WTC11 (cell line): ENCODE results near the gene INTS2. TPM values are rescaled to one million over a fixed set of nuclear protein-coding genes. Genes with fewer than 3 reads are reported as not detected.

Experiments used
- ATAC-seq: fragments of 200-7000 bp; cut with Tn5 transposase; 2 replicates; pipeline ENCODE4 v1.10.0; 2021; ENCODE audit warnings: mild to moderate bottlenecking, moderate library complexity
- CTCF ChIA-PET: fragments of 300-600 bp; sonication (Branson Sonifier 250); formaldehyde crosslinking; loops from one replicate; lab custom pipeline; 2021; ENCODE audit warnings: antibody characterized with exemption; lab: Charles Lee
- POLR2A ChIA-PET: fragments of 350-600 bp; sonication (Branson Sonifier 250); formaldehyde crosslinking; loops from one replicate; lab custom pipeline; 2021; ENCODE audit warnings: antibody characterized with exemption; lab: Charles Lee
- DNase-seq: peaks from one replicate; pipeline ENCODE4 v3.0.0; 2021; ENCODE audit warnings: low spot score
- H3K27ac Mint-ChIP-seq: 2 replicates; pipeline ENCODE4 v1.8.0; 2021; ENCODE audit warnings: mixed read lengths
- H3K27me3 Mint-ChIP-seq: 2 replicates; pipeline ENCODE4 v1.8.0; 2021; ENCODE audit warnings: low read depth, mild to moderate bottlenecking, moderate library complexity, mixed read lengths
- H3K36me3 Mint-ChIP-seq: 2 replicates; pipeline ENCODE4 v1.8.0; 2021; ENCODE audit warnings: mixed read lengths
- H3K4me1 Mint-ChIP-seq: 2 replicates; pipeline ENCODE4 v1.8.0; 2022; ENCODE audit warnings: mixed read lengths
- H3K4me3 Mint-ChIP-seq: 2 replicates; pipeline ENCODE4 v1.8.0; 2021; ENCODE audit warnings: mild to moderate bottlenecking, moderate library complexity, mixed read lengths
- H3K9me3 Mint-ChIP-seq: 2 replicates; pipeline ENCODE4 v1.8.0; 2021; ENCODE audit warnings: mixed read lengths
- E2F5 ChIP-seq: sonication (generic); formaldehyde crosslinking; IDR thresholded peaks from 2 replicates; pipeline ENCODE4 v1.8.1; 2022; ENCODE audit warnings: mild to moderate bottlenecking, moderate library complexity, missing genetic modification reagents
- ELF4 ChIP-seq: sonication (generic); formaldehyde crosslinking; IDR thresholded peaks from 2 replicates; pipeline ENCODE4 v1.8.1; 2022; ENCODE audit warnings: low read depth, mild to moderate bottlenecking, moderate library complexity, missing genetic modification reagents
- ESRRA ChIP-seq: sonication (generic); formaldehyde crosslinking; IDR thresholded peaks from 2 replicates; pipeline ENCODE4 v1.8.1; 2022; ENCODE audit warnings: mild to moderate bottlenecking, missing genetic modification reagents, borderline replicate concordance
- FOXP4 ChIP-seq: sonication (generic); formaldehyde crosslinking; IDR thresholded peaks from 2 replicates; pipeline ENCODE4 v1.8.0; 2022; ENCODE audit warnings: mild to moderate bottlenecking, missing genetic modification reagents
- KAT7 ChIP-seq: sonication (generic); formaldehyde crosslinking; IDR thresholded peaks from 2 replicates; pipeline ENCODE4 v1.8.1; 2023; ENCODE audit warnings: missing genetic modification reagents, mild to moderate bottlenecking, borderline replicate concordance
- MYBL2 ChIP-seq: sonication (generic); formaldehyde crosslinking; IDR thresholded peaks from 2 replicates; pipeline ENCODE4 v1.8.1; 2023; ENCODE audit warnings: mild to moderate bottlenecking, moderate library complexity, missing genetic modification reagents
- NR1H2 ChIP-seq: sonication (generic); formaldehyde crosslinking; IDR thresholded peaks from 2 replicates; pipeline ENCODE4 v1.9.0; 2021; ENCODE audit warnings: mild to moderate bottlenecking, moderate library complexity, missing genetic modification reagents
- NR2C2 ChIP-seq: sonication (generic); formaldehyde crosslinking; IDR thresholded peaks from 2 replicates; pipeline ENCODE4 v1.8.0; 2022; ENCODE audit warnings: mild to moderate bottlenecking, missing genetic modification reagents
- NR3C1 ChIP-seq: sonication (generic); formaldehyde crosslinking; conservative IDR thresholded peaks from 2 replicates; pipeline ENCODE4 v1.8.1; 2023; ENCODE audit warnings: low read depth, mild to moderate bottlenecking, missing genetic modification reagents
- RELA ChIP-seq: sonication (generic); formaldehyde crosslinking; IDR thresholded peaks from 2 replicates; pipeline ENCODE4 v1.8.1; 2022; ENCODE audit warnings: missing genetic modification reagents, mild to moderate bottlenecking, borderline replicate concordance
- SMAD4 ChIP-seq: sonication (generic); formaldehyde crosslinking; IDR thresholded peaks from 2 replicates; pipeline ENCODE4 v1.8.0; 2022; ENCODE audit warnings: mild to moderate bottlenecking, missing genetic modification reagents
- SOX15 ChIP-seq: fragments of 250-450 bp; sonication (Bioruptor Pico); IDR thresholded peaks from 2 replicates; pipeline ENCODE4 v1.9.0; 2021; ENCODE audit warnings: mild to moderate bottlenecking
- ZNF138 ChIP-seq: sonication (generic); formaldehyde crosslinking; conservative IDR thresholded peaks from 2 replicates; pipeline ENCODE4 v1.8.1; 2022; ENCODE audit warnings: mild to moderate bottlenecking, moderate library complexity, missing genetic modification reagents
- ZNF512 ChIP-seq: sonication (generic); formaldehyde crosslinking; IDR thresholded peaks from 2 replicates; pipeline ENCODE4 v1.8.1; 2022; ENCODE audit warnings: missing genetic modification reagents, borderline replicate concordance
- total RNA-seq: library from RNA; stranded (reverse); gene quantifications from 3 replicates; pipeline ENCODE4 v1.2.3, GENCODE V29; 2021
- TF ChIP-seq, protein P1 (sequence below): fragments of 250-450 bp; sonication (Bioruptor Pico); conservative IDR thresholded peaks from 2 replicates; pipeline ENCODE4 v1.9.0; 2021; ENCODE audit warnings: mild to moderate bottlenecking
- TF ChIP-seq, protein P2 (sequence below): sonication (generic); formaldehyde crosslinking; IDR thresholded peaks from 2 replicates; pipeline ENCODE4 v1.8.0; 2023; ENCODE audit warnings: missing genetic modification reagents, mild to moderate bottlenecking, borderline replicate concordance
- TF ChIP-seq, protein P3 (sequence below): sonication (generic); formaldehyde crosslinking; IDR thresholded peaks from 2 replicates; pipeline ENCODE4 v1.8.0; 2023; ENCODE audit warnings: mild to moderate bottlenecking, missing genetic modification reagents
- TF ChIP-seq, protein P4 (sequence below): sonication (generic); formaldehyde crosslinking; IDR thresholded peaks from 2 replicates; pipeline ENCODE4 v1.8.0; 2022; ENCODE audit warnings: missing genetic modification reagents

INTS2 gene
- total RNA-seq, 1 experiment from 2014 or later, result 24.9 TPM

GRCh38 chr17:61817452-61817851, 110.3 kb downstream of the INTS2 start (continued):
- TF ChIP-seq FOXP4 (CRISPR knock-in tag), result no peak
- TF ChIP-seq SMAD4 (CRISPR knock-in tag), result no peak
- no peak for TF ChIP-seq ELF4
- TF ChIP-seq, protein P1, sequence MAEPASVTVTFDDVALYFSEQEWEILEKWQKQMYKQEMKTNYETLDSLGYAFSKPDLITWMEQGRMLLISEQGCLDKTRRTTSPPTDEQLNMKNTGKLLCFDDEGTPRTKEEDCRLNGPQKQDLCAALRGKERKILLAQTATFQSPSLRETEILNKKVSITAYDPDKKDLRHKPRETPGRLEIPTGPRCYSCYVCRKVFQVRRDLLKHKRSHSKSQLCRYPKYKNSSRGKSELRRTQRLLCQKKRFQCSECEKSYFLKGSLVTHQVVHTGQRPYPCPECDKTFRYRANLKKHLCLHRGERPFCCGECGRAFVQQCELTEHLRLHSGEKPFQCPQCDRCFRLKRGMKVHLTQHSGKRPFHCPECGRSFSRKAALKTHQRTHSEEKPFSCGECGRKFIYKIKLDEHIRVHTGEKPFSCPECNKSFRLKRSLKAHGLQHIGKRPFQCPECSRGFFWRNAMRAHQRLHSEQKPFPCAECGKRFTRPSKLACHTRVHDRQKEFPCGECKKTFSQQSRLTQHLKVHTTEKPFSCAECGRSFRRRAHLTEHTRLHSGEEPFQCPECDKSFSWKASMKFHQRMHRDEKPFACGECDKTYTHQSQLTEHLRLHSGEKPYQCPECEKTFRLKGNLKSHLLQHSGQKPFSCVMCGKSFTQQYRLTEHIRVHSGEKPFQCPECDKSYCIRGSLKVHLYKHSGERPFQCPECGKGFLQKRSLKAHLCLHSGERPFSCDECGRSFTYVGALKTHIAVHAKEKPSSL (CRISPR knock-in tag), result no peak
- no peak for TF ChIP-seq NR2C2 (CRISPR knock-in tag)
- TF ChIP-seq NR1H2 (CRISPR knock-in tag), result no peak
- TF ChIP-seq NR3C1 (CRISPR knock-in tag), result no peak

GRCh38 chr17:61816538-61816937, 111.2 kb downstream of the INTS2 start:
- H3K4me3 Mint-ChIP-seq, result no peak overlapping the region
- CTCF ChIA-PET, result no interaction called here
- ATAC-seq, result no peak
- H3K36me3 Mint-ChIP-seq, result peaks cover 10% of the 10 kb centered on the region
- POLR2A ChIA-PET, result no interaction called here
- H3K4me1 Mint-ChIP-seq, result peaks cover 9% of the 10 kb centered on the region
- no peak for DNase-seq
- no peak overlapping the region; the same call in 1 of the 2 replicates for H3K27ac Mint-ChIP-seq
- peaks cover 4% of the 10 kb centered on the region for H3K9me3 Mint-ChIP-seq
- H3K27me3 Mint-ChIP-seq, result no peaks in the 10 kb centered on the region
- no peak for TF ChIP-seq ZNF138
- TF ChIP-seq, protein P2, sequence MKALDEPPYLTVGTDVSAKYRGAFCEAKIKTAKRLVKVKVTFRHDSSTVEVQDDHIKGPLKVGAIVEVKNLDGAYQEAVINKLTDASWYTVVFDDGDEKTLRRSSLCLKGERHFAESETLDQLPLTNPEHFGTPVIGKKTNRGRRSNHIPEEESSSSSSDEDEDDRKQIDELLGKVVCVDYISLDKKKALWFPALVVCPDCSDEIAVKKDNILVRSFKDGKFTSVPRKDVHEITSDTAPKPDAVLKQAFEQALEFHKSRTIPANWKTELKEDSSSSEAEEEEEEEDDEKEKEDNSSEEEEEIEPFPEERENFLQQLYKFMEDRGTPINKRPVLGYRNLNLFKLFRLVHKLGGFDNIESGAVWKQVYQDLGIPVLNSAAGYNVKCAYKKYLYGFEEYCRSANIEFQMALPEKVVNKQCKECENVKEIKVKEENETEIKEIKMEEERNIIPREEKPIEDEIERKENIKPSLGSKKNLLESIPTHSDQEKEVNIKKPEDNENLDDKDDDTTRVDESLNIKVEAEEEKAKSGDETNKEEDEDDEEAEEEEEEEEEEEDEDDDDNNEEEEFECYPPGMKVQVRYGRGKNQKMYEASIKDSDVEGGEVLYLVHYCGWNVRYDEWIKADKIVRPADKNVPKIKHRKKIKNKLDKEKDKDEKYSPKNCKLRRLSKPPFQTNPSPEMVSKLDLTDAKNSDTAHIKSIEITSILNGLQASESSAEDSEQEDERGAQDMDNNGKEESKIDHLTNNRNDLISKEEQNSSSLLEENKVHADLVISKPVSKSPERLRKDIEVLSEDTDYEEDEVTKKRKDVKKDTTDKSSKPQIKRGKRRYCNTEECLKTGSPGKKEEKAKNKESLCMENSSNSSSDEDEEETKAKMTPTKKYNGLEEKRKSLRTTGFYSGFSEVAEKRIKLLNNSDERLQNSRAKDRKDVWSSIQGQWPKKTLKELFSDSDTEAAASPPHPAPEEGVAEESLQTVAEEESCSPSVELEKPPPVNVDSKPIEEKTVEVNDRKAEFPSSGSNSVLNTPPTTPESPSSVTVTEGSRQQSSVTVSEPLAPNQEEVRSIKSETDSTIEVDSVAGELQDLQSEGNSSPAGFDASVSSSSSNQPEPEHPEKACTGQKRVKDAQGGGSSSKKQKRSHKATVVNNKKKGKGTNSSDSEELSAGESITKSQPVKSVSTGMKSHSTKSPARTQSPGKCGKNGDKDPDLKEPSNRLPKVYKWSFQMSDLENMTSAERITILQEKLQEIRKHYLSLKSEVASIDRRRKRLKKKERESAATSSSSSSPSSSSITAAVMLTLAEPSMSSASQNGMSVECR (CRISPR knock-in tag), result no peak
- TF ChIP-seq, protein P3, sequence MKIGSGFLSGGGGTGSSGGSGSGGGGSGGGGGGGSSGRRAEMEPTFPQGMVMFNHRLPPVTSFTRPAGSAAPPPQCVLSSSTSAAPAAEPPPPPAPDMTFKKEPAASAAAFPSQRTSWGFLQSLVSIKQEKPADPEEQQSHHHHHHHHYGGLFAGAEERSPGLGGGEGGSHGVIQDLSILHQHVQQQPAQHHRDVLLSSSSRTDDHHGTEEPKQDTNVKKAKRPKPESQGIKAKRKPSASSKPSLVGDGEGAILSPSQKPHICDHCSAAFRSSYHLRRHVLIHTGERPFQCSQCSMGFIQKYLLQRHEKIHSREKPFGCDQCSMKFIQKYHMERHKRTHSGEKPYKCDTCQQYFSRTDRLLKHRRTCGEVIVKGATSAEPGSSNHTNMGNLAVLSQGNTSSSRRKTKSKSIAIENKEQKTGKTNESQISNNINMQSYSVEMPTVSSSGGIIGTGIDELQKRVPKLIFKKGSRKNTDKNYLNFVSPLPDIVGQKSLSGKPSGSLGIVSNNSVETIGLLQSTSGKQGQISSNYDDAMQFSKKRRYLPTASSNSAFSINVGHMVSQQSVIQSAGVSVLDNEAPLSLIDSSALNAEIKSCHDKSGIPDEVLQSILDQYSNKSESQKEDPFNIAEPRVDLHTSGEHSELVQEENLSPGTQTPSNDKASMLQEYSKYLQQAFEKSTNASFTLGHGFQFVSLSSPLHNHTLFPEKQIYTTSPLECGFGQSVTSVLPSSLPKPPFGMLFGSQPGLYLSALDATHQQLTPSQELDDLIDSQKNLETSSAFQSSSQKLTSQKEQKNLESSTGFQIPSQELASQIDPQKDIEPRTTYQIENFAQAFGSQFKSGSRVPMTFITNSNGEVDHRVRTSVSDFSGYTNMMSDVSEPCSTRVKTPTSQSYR (CRISPR knock-in tag), result no peak
- no peak for TF ChIP-seq RELA (CRISPR knock-in tag)
- TF ChIP-seq KAT7 (CRISPR knock-in tag), result no peak
- no peak for TF ChIP-seq E2F5 (CRISPR knock-in tag)
- no peak for TF ChIP-seq SOX15
- no peak for TF ChIP-seq ZNF512 (CRISPR knock-in tag)
- TF ChIP-seq, protein P4, sequence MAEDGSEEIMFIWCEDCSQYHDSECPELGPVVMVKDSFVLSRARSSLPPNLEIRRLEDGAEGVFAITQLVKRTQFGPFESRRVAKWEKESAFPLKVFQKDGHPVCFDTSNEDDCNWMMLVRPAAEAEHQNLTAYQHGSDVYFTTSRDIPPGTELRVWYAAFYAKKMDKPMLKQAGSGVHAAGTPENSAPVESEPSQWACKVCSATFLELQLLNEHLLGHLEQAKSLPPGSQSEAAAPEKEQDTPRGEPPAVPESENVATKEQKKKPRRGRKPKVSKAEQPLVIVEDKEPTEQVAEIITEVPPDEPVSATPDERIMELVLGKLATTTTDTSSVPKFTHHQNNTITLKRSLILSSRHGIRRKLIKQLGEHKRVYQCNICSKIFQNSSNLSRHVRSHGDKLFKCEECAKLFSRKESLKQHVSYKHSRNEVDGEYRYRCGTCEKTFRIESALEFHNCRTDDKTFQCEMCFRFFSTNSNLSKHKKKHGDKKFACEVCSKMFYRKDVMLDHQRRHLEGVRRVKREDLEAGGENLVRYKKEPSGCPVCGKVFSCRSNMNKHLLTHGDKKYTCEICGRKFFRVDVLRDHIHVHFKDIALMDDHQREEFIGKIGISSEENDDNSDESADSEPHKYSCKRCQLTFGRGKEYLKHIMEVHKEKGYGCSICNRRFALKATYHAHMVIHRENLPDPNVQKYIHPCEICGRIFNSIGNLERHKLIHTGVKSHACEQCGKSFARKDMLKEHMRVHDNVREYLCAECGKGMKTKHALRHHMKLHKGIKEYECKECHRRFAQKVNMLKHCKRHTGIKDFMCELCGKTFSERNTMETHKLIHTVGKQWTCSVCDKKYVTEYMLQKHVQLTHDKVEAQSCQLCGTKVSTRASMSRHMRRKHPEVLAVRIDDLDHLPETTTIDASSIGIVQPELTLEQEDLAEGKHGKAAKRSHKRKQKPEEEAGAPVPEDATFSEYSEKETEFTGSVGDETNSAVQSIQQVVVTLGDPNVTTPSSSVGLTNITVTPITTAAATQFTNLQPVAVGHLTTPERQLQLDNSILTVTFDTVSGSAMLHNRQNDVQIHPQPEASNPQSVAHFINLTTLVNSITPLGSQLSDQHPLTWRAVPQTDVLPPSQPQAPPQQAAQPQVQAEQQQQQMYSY, result no peak
- TF ChIP-seq MYBL2 (CRISPR knock-in tag), result no peak
- TF ChIP-seq ESRRA (CRISPR knock-in tag), result no peak
